ENCODE measurements around the gene ZBTB32. TPM values are rescaled to one million over a fixed set of nuclear protein-coding genes. Genes with fewer than 3 reads are reported as not detected.

Gene ZBTB32, protein sequence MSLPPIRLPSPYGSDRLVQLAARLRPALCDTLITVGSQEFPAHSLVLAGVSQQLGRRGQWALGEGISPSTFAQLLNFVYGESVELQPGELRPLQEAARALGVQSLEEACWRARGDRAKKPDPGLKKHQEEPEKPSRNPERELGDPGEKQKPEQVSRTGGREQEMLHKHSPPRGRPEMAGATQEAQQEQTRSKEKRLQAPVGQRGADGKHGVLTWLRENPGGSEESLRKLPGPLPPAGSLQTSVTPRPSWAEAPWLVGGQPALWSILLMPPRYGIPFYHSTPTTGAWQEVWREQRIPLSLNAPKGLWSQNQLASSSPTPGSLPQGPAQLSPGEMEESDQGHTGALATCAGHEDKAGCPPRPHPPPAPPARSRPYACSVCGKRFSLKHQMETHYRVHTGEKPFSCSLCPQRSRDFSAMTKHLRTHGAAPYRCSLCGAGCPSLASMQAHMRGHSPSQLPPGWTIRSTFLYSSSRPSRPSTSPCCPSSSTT
- total RNA-seq = not detected in 2 replicates

DNA sequence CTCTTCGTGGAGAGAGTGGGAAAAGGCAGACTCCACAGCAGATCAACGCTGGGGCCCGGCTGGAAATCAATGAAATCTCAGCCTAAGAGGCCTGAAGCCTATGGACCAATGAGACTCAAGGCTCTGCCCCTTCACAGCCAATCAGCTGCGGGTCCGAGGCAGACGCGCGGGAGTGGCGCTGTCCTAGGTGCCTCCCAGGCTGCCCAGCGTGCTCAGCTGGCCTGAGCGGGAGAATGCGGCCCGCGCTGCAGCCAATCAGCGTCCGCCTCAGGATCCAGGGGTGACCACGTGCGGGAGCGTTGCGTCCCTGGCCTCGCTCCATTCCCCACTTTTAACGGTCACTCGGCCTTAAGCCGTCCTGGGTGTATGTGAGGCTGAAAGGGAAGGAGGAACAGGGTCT is at the start of gene ZBTB32:
Gene ZBTB32 (plus strand): TSS at position 341 of the 400 bp plus-strand sequence. CDS start 10,069 bp downstream, outside the sequence.

DNA sequence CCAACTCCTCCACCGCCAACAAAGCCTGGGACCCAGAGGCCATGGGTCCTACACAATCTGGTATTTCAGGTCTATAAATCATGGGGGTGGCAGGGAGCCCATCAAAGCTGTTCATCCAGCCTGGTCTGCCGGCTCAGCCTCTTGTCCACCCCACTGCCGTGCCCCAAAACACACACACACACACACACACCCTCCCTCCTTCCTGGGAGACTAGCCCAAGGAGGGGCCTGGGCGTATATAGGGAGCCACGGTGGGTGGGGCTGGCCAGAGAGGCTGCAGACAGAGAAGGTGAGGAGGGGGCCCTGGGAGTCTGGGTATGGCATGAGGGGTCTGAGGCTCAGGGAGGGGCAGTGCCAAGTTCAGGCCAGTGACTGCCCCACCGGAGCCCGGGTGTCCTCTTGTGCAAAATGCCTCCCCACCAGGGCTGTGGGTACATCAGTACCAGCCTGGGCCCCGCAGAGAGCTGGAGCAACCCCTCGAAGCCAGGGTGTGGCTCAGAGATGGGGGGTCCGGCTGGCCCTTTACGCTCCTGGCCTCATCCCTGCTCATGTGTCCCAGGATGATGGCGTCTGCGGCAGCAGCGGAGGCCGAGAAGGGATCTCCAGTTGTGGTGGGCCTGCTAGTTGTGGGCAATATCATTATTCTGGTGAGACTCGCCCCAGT is 38.0 kb upstream of the ZBTB32 start, which contains the start of gene UPK1A:
Gene UPK1A (plus strand): TSS at position 267 of the 663 bp plus-strand sequence. CDS start 296 bp downstream, at position 563.

GRCh38 chr19:35717665-35718344 is 13.4 kb downstream of the ZBTB32 start, which contains the start of gene KMT2B:
TSS of gene KMT2B (plus strand) at chr19:35718003. CDS start at chr19:35718019, 16 bp downstream.

DNA sequence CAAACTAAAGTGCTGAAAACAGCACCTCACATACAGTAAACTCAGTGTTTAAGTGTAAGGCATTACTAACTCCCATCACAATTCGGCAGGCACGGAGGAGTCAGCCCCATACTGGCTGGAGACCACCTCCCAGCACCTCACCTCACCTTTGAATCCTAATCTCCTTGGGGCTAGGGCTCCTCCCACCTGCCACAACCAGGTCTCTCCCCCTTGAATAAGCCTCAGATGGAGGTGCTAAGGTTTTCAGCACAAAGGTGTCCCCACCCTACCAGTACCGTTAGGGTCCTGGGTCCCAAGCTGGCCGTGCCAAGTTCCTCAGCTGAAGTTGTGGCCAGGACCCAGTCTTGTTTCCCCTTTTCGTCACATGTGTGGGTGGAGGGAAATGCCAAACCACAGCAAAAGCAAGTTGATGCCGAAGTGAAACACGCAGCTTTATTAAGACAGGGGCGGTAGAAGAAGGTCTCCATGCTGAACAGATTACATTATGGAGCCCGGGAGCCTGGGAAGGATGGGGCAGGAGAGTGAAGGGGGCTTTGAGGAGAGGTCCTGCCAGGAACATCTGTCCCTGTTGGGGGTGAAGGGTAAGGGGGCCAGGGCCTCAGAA is 37.9 kb downstream of the ZBTB32 start, which contains the start of gene IGFLR1:
Gene IGFLR1 (minus strand): TSS at position 332 of the 604 bp plus-strand sequence. CDS start 1,272 bp downstream, outside the sequence.

GRCh38 chr19:35745328-35746086 is 41.1 kb downstream of the ZBTB32 start, which contains the start of the genes PSENEN and U2AF1L4:
TSS of gene PSENEN (plus strand) at chr19:35745651. CDS start at chr19:35745931, 280 bp downstream.
TSS of gene U2AF1L4 (minus strand) at chr19:35745418. CDS start at chr19:35745391, 27 bp downstream.

DNA sequence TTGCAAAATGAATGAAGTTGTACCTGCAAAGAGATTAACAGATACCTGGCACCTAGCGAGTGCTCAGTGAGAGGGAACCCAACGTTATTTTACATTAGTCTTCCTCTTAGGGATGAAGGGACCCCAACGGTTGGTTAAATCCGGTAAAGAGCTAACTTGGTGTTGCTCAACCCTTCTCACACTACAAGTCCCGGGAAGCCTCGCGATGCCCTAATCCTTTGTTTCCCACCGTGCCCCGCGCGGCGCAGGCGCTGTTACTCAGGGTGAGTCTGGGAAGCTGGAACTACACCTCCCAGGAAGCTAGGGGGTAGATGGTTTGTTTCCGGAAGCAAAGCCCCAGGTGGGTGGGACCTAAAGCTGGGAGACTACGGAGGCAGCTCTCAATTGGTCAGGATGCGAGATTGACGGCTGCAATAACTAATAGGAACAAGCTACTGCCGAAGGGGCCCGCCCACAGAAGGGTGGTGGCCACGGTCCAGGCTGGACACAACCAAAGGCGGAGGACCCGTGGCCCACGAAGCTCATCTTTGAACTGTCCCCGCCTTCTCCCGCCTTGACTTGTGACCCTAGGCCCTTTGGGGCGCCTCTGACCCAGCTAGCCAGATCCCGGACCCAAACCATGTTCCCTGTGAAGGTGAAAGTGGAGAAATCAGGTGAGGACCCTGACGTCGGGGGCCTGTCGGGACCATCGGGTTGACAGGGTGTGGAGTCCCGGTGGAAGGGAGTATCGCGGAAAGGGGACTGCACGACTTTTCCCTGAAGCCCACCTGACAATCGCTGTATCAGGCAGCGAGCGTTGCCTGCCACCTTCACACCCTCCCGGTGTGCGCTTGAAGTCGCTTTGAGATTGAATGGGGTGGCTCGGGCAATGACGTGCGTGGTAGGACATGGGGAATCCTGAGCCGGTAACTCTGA is 44.0 kb downstream of the ZBTB32 start, which contains the start of gene LIN37:
Gene LIN37 (plus strand): TSS at position 471 of the 915 bp plus-strand sequence. CDS start 149 bp downstream, at position 620.

GRCh38 chr19:35756377-35757230 is 52.2 kb downstream of the ZBTB32 start, which contains the start of gene HSPB6:
TSS of gene HSPB6 (minus strand) at chr19:35757029. CDS start at chr19:35757008, 21 bp downstream.

DNA sequence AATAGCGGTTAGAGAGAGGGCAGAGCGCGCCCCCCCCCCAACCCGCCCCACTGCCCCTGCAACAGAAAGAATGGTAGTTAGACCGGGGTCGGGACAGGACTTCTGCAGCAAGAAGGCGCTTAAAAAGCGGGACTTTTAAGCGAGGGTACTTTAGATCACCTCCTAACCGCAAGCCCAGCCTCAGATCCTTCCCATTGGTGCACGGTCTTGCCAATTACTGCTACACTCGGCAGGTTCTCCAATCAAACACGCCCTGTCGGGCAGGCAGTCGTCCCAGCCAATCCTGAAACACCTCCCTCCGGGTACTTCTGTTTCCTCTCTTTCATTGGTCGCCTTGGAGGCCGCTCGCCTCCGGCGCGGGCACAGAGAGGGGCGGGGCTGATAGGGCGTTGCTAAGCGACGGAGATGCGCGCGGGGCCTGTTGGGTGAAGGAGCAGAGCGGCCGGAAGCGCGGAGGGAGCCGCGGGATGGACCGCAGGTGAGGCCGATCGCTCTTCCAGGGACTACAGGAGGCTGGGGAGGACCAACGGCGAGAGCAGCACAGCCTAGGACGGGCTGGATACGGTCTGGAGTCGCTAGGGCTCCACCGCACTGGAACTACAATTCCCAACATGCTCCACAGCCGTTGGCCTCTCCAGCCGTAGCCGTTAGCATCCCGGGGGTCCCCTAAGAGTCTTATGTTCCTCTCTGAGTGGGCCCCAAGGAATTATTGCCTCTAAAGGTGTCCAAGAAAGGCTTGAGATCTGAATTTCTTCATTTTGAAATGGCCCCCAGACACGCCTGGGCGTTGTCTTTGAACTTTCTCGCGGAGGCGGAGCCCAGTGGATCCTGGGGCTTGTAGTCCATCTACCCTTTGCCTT is 53.6 kb downstream of the ZBTB32 start, which contains the start of gene PROSER3:
Gene PROSER3 (plus strand): TSS at position 428 of the 860 bp plus-strand sequence. CDS start 40 bp downstream, at position 468.

Other genes with a start within 250 kb of the ZBTB32 start
- gene KRTDAP, start 214.1 kb upstream of the ZBTB32 start, total RNA-seq = not detected in 2 replicates
- 9.1 and 10.6 TPM in 2 replicates for gene DMKN, start 190.9 kb upstream of the ZBTB32 start, total RNA-seq
- 22.7 and 28.3 TPM in 2 replicates for gene SBSN, start 176.2 kb upstream of the ZBTB32 start, total RNA-seq
- not detected in 2 replicates for gene GAPDHS, start 171.1 kb upstream of the ZBTB32 start, total RNA-seq
- 60.7 and 79.1 TPM in 2 replicates for gene TMEM147, start 158.9 kb upstream of the ZBTB32 start, total RNA-seq
- not detected in 2 replicates for gene ATP4A, start 140.9 kb upstream of the ZBTB32 start, total RNA-seq
- not detected in 2 replicates for gene PMIS2, start 118.4 kb upstream of the ZBTB32 start, total RNA-seq
- gene HAUS5, start 91.8 kb upstream of the ZBTB32 start, total RNA-seq = 2.8 and 3.6 TPM in 2 replicates
- 59.5 and 62.7 TPM in 2 replicates for gene RBM42, start 75.5 kb upstream of the ZBTB32 start, total RNA-seq
- 0.88 and 1.2 TPM in 2 replicates for gene ETV2, start 62.8 kb upstream of the ZBTB32 start, total RNA-seq
- gene COX6B1, start 56.2 kb upstream of the ZBTB32 start, total RNA-seq = 457 and 613 TPM in 2 replicates
- 0.24 TPM in 1 of 2 replicates, not detected in the other for gene UPK1A, start 38.0 kb upstream of the ZBTB32 start, total RNA-seq
- gene KMT2B, start 13.4 kb downstream of the ZBTB32 start, total RNA-seq = 12.6 and 13.1 TPM in 2 replicates
- gene IGFLR1, start 37.9 kb downstream of the ZBTB32 start, total RNA-seq = 0.37 and 9.8 TPM in 2 replicates
- gene U2AF1L4, start 40.9 kb downstream of the ZBTB32 start, total RNA-seq = 2.0 and 4.4 TPM in 2 replicates
- gene PSENEN, start 41.1 kb downstream of the ZBTB32 start, total RNA-seq = 33.8 and 46.2 TPM in 2 replicates
- 8.1 and 9.4 TPM in 2 replicates for gene LIN37, start 44.0 kb downstream of the ZBTB32 start, total RNA-seq
- 140 and 169 TPM in 2 replicates for gene HSPB6, start 52.5 kb downstream of the ZBTB32 start, total RNA-seq
- 6.1 and 6.7 TPM in 2 replicates for gene PROSER3, start 53.6 kb downstream of the ZBTB32 start, total RNA-seq
- 0.44 and 2.0 TPM in 2 replicates for gene ARHGAP33, start 71.0 kb downstream of the ZBTB32 start, total RNA-seq
- not detected in 2 replicates for gene PRODH2, start 108.3 kb downstream of the ZBTB32 start, total RNA-seq
- not detected in 2 replicates for gene NPHS1, start 147.9 kb downstream of the ZBTB32 start, total RNA-seq
- 0.19 TPM in 1 of 2 replicates, not detected in the other for gene KIRREL2, start 152.4 kb downstream of the ZBTB32 start, total RNA-seq
- gene APLP1, start 164.0 kb downstream of the ZBTB32 start, total RNA-seq = 4.4 and 5.5 TPM in 2 replicates
- 3.6 and 4.7 TPM in 2 replicates for gene NFKBID, start 196.0 kb downstream of the ZBTB32 start, total RNA-seq
- not detected in 2 replicates for gene HCST, start 198.0 kb downstream of the ZBTB32 start, total RNA-seq
- gene TYROBP, start 203.7 kb downstream of the ZBTB32 start, total RNA-seq = not detected in 2 replicates
- gene LRFN3, start 231.8 kb downstream of the ZBTB32 start, total RNA-seq = 15.5 and 20.4 TPM in 2 replicates